DND-41 (cell line): ENCODE results near the gene ITGA2B.
A peak's percentile ranks its signal among the peaks of the same experiment; 100 is the strongest.

Source experiments
- CTCF ChIP-seq: IDR thresholded peaks from 2 replicates; pipeline ENCODE4 v1.5.1; 2012; ENCODE audit warnings: borderline replicate concordance, low read length, moderate library complexity, mild to moderate bottlenecking; ENCODE audit not compliant: poor library complexity, severe bottlenecking; ENCODE audit errors: extremely low read depth
- EZH2 ChIP-seq: IDR thresholded peaks from 3 replicates; pipeline ENCODE4 v1.6.1; 2012; ENCODE audit warnings: borderline replicate concordance, low read depth, mild to moderate bottlenecking, moderate library complexity, low read length, inconsistent platforms; ENCODE audit not compliant: severe bottlenecking

GRCh38 chr17:44350733-44351226 lies 38.7 kb downstream of the ITGA2B start:
- TF ChIP-seq CTCF (peak; percentile 93), EZH2 (no peak)
